HepG2 (cell line): ENCODE measurements around the gene GPR39. TPM values are rescaled to one million over a fixed set of nuclear protein-coding genes. Genes with fewer than 3 reads are reported as not detected.

Experiments used
- ATAC-seq: fragments of 200-7000 bp; cut with Tn5 transposase; 3 replicates; pipeline ENCODE4 v1.9.1; 2020; ENCODE audit warnings: mild to moderate bottlenecking, moderate library complexity
- BruUV-seq: library from RNA; stranded (reverse); fragments of 400-500 nt; replicated peaks from 2 replicates; lab custom pipeline; 2021; lab: Mats Ljungman, UMichigan
- CTCF ChIA-PET: fragments of 300-600 bp; formaldehyde crosslinking; extraction: SDS; loops from one replicate; lab custom pipeline; 2021; ENCODE audit warnings: low total read pairs, inconsistent platforms, low intra/inter-chr PET ratio; lab: Yijun Ruan, JAX
- POLR2A ChIA-PET: fragments of 350-600 bp; sonication (Branson Sonifier 250); formaldehyde crosslinking; loops from one replicate; lab custom pipeline; 2020; ENCODE audit warnings: antibody characterized with exemption, inconsistent platforms; lab: Yijun Ruan, JAX
- DNase-seq: peaks from one replicate; pipeline ENCODE4 v3.0.0-alpha.2; 2015; ENCODE audit warnings: low spot score
- FAIRE-seq: peaks from 3 replicates; lab custom pipeline; 2011; peaks lifted over from hg19 to GRCh38; lab: Jason Lieb, UNC
- H2AFZ ChIP-seq: one replicate; pipeline ENCODE4 v1.6.1; 2011; ENCODE audit warnings: low read length, inconsistent platforms
- H3K27ac ChIP-seq: fragments of 300-600 bp; 3 replicates; pipeline ENCODE4 v1.8.0; 2011; ENCODE audit warnings: mixed run types, mild to moderate bottlenecking, mixed read lengths, low read length, inconsistent platforms; ENCODE audit not compliant: insufficient read depth; ENCODE audit errors: extremely low read length
- H3K27me3 ChIP-seq, 2 experiments: fragments of 200-600 bp in 1 of 2; 2 replicates in 1 of 2; 3 replicates in 1 of 2; pipeline versions ENCODE4 v1.6.0 to v1.8.0; 2011; ENCODE audit warnings: low read length in 2 of 2, mild to moderate bottlenecking in 2 of 2, moderate library complexity in 2 of 2, inconsistent platforms in 1 of 2; ENCODE audit not compliant: insufficient read depth in 2 of 2, control insufficient read depth in 1 of 2
- H3K36me3 ChIP-seq, 2 experiments: fragments of 200-600 bp in 1 of 2; replicated peaks in 1 of 2; 2 replicates in 1 of 2; 3 replicates in 1 of 2; pipeline versions ENCODE4 v1.5.1 to v1.8.0; 2011; ENCODE audit warnings: low read length in 2 of 2, inconsistent platforms in 1 of 2; ENCODE audit not compliant: insufficient read depth in 2 of 2, control insufficient read depth in 1 of 2
- H3K4me1 ChIP-seq: 2 replicates; pipeline ENCODE4 v1.5.1; 2012; ENCODE audit warnings: low read length, inconsistent platforms; ENCODE audit not compliant: insufficient read depth
- H3K4me2 ChIP-seq: 2 replicates; pipeline ENCODE4 v1.6.0; 2011; ENCODE audit warnings: low read depth, low read length, inconsistent platforms
- H3K4me3 ChIP-seq, 3 experiments: fragments of 200-600 bp in 1 of 3; sonication (generic), shearing (Covaris generic) in 1 of 3; replicated peaks in 1 of 3; 2 replicates each; pipeline ENCODE4 v1.5.1; 2011 to 2016; ENCODE audit warnings: low read length in 3 of 3, inconsistent platforms in 2 of 3, low read depth in 2 of 3, mild to moderate bottlenecking in 2 of 3, control low read depth in 1 of 3, mixed read lengths in 1 of 3; ENCODE audit not compliant: insufficient read depth in 1 of 3
- H3K79me2 ChIP-seq: one replicate; pipeline ENCODE4 v1.6.1; 2011; ENCODE audit warnings: low read length, inconsistent platforms; ENCODE audit not compliant: insufficient read depth
- H3K9ac ChIP-seq: 2 replicates; pipeline ENCODE4 v1.6.0; 2011; ENCODE audit warnings: mild to moderate bottlenecking, low read depth, low read length, inconsistent platforms; ENCODE audit not compliant: insufficient read depth
- H3K9me3 ChIP-seq: 2 replicates; pipeline ENCODE4 v1.5.1; 2012; ENCODE audit warnings: mild to moderate bottlenecking, low read length
- H4K20me1 ChIP-seq: 2 replicates; pipeline ENCODE4 v1.6.0; 2011; ENCODE audit warnings: inconsistent platforms, mild to moderate bottlenecking, low read length, moderate library complexity; ENCODE audit not compliant: insufficient read depth
- ARID5B ChIP-seq: IDR thresholded peaks from 2 replicates; pipeline ENCODE4 v1.4.0; 2020; ENCODE audit warnings: mild to moderate bottlenecking, missing genetic modification reagents
- CEBPG ChIP-seq: IDR thresholded peaks from 2 replicates; pipeline ENCODE4 v1.6.1; 2016
- MAFF ChIP-seq: IDR thresholded peaks from 2 replicates; pipeline ENCODE4 v1.6.1; 2011; ENCODE audit warnings: low read depth, low read length, improper control_type of control experiment
- MAFK ChIP-seq, 2 experiments: IDR thresholded peaks in 1 of 2; conservative IDR thresholded peaks in 1 of 2; 2 replicates each; pipeline ENCODE4 v1.6.1; 2011; ENCODE audit warnings: improper control_type of control experiment in 2 of 2, low read length in 2 of 2
- NKX3-1 ChIP-seq: sonication (generic); formaldehyde crosslinking; IDR thresholded peaks from 2 replicates; pipeline ENCODE4 v1.5.0; 2020; ENCODE audit warnings: missing genetic modification reagents
- NONO ChIP-seq, 2 experiments: fragments of 450-650 bp in 1 of 2; sonication (generic) in 1 of 2; formaldehyde crosslinking in 1 of 2; IDR thresholded peaks in 1 of 2; conservative IDR thresholded peaks in 1 of 2; 2 replicates each; pipeline versions ENCODE4 v1.6.1 to v1.8.0; 2017 to 2022; ENCODE audit warnings: mild to moderate bottlenecking in 1 of 2, missing genetic modification reagents in 1 of 2, moderate library complexity in 1 of 2
- RARG ChIP-seq: sonication (generic); formaldehyde crosslinking; IDR thresholded peaks from 2 replicates; pipeline ENCODE4 v1.4.0; 2020; ENCODE audit warnings: low read depth, mild to moderate bottlenecking, missing genetic modification reagents
- SOX6 ChIP-seq, 2 experiments: fragments of 450-650 bp in 1 of 2; sonication (generic) in 1 of 2; formaldehyde crosslinking in 1 of 2; IDR thresholded peaks; 2 replicates each; pipeline versions ENCODE4 v1.4.0 to v1.6.1; 2017 to 2020; ENCODE audit warnings: antibody characterized with exemption in 1 of 2, mild to moderate bottlenecking in 1 of 2, missing genetic modification reagents in 1 of 2
- STAT6 ChIP-seq: sonication (generic); formaldehyde crosslinking; IDR thresholded peaks from 2 replicates; pipeline ENCODE4 v1.4.0; 2020; ENCODE audit warnings: missing genetic modification reagents, mild to moderate bottlenecking, borderline replicate concordance
- ZKSCAN5 ChIP-seq: sonication (generic); formaldehyde crosslinking; IDR thresholded peaks from 2 replicates; pipeline ENCODE4 v1.5.1; 2020; ENCODE audit warnings: mild to moderate bottlenecking, missing genetic modification reagents
- ZNF460 ChIP-seq: sonication (generic); formaldehyde crosslinking; IDR thresholded peaks from 2 replicates; pipeline ENCODE4 v1.5.1; 2020; ENCODE audit warnings: missing genetic modification reagents, mild to moderate bottlenecking, borderline replicate concordance
- ZNF607 ChIP-seq: sonication (generic); formaldehyde crosslinking; IDR thresholded peaks from 2 replicates; pipeline ENCODE4 v1.5.1; 2020; ENCODE audit warnings: missing genetic modification reagents, mild to moderate bottlenecking, borderline replicate concordance
- WGBS: methylation state at CpG from one replicate; pipeline ENCODE4 v1.1.6; 2017; ENCODE audit warnings: low lambda C conversion rate; 5-methylcytosine and 5-hydroxymethylcytosine counted together
- in situ Hi-C: cut with HindIII; loops from 2 replicates; pipeline ENCODE4 v1.10.0; 2017; ENCODE audit warnings: low pct_unique_long_range_greater_than_20kb; ENCODE audit not compliant: extremely low pct_ligation_motif_present
- intact Hi-C: fragments of 100-400 bp; cut with micrococcal nuclease; formaldehyde crosslinking; loops from one replicate; pipeline ENCODE4 v1.10.0; 2022; ENCODE audit not compliant: unreplicated experiment
- polyA plus RNA-seq, 8 experiments: library from polyadenylated mRNA; depleted of rRNA in 3 of 8; stranded (reverse) in 7 of 8; unstranded in 1 of 8; fragments of >200 nt; fragmentation: Illumina TruSeq in 4 of 8; extraction: Trizol in 4 of 8; gene quantifications; 2 replicates each; pipeline versions ENCODE4 v1.2.1 to v1.2.3, GENCODE V29; 2011 to 2016; ENCODE audit warnings: low read depth in 4 of 8, missing spikeins in 1 of 8, mixed read lengths in 1 of 8; ENCODE audit not compliant: insufficient read depth in 1 of 8
- total RNA-seq, 5 experiments: library from RNA; depleted of rRNA; stranded (reverse); fragments of >200 nt; fragmentation: Illumina TruSeq; extraction: Trizol; gene quantifications; 2 replicates each; pipeline ENCODE4 v1.2.3, GENCODE V29; 2016; ENCODE audit warnings: low read depth in 1 of 5

Gene GPR39
- total and polyA plus RNA-seq, 2 of the 13 experiments (the other 11 are each of a cell fraction or from before 2014, with no cell fraction given) = 0.16 to 0.62 TPM

GRCh38 chr2:132482821-132483220 lies 66.2 kb downstream of the GPR39 start:
- no peak for FAIRE-seq
- no peaks in the 10 kb centered on the region for H3K79me2 ChIP-seq
- POLR2A ChIA-PET = no interaction called here

GRCh38 chr2:132484144-132484543 lies 67.5 kb downstream of the GPR39 start:
- CTCF ChIA-PET = no interaction called here
- no TSS peak for BruUV-seq
- intact Hi-C loops = no loop called here

More at GRCh38 chr2:132482821-132483220, 66.2 kb downstream of the GPR39 start:
- in situ Hi-C loops (no loop called here), intact Hi-C loops (no loop called here)
- no TSS peak for BruUV-seq
- Histone ChIP-seq H3K9ac (no peak overlapping the region), H3K4me1 (no peaks in the 10 kb centered on the region), H3K27me3 (no peaks in the 10 kb centered on the region), H4K20me1 (no peaks in the 10 kb centered on the region), H3K9me3 (peaks cover 90% of the 10 kb centered on the region), H3K4me3 (no peak overlapping the region), H3K27ac (no peak overlapping the region), H3K36me3 (no peaks in the 10 kb centered on the region), H2AFZ (no peak overlapping the region), H3K4me2 (no peak overlapping the region)
- DNase-seq = no peak
- CTCF ChIA-PET = no interaction called here
- TF ChIP-seq ZNF607 (CRISPR knock-in tag) (no peak), RARG (CRISPR knock-in tag) (no peak), NONO (IDR thresholded peaks at IDR 0.05) (no peak), NONO (CRISPR knock-in tag; conservative IDR thresholded peaks at IDR 0.05) (no peak), SOX6 (IDR thresholded peaks at IDR 0.05) (no peak), SOX6 (CRISPR knock-in tag; IDR thresholded peaks at IDR 0.05) (no peak), ZKSCAN5 (CRISPR knock-in tag) (no peak), NKX3-1 (CRISPR knock-in tag) (no peak), ZNF460 (CRISPR knock-in tag) (no peak)
- ATAC-seq = no peak
- WGBS = 23% methylated on average over 3 of the region's 3 CpGs

More at GRCh38 chr2:132484144-132484543, 67.5 kb downstream of the GPR39 start:
- H3K27ac ChIP-seq = no peak overlapping the region
- no peaks in the 10 kb centered on the region for H3K27me3 ChIP-seq
- 100% methylated on average over 1 of the region's 1 CpG for WGBS
- no peak overlapping the region for H3K4me3 ChIP-seq
- H3K79me2 ChIP-seq = no peaks in the 10 kb centered on the region
- in situ Hi-C loops = no loop called here
- no peak for DNase-seq
- peaks cover 90% of the 10 kb centered on the region for H3K9me3 ChIP-seq
- no peak overlapping the region for H2AFZ ChIP-seq
- FAIRE-seq = no peak
- H3K4me2 ChIP-seq = no peak overlapping the region
- POLR2A ChIA-PET = no interaction called here
- H3K4me1 ChIP-seq = no peaks in the 10 kb centered on the region
- H3K36me3 ChIP-seq = no peaks in the 10 kb centered on the region
- no peak for ATAC-seq
- H3K9ac ChIP-seq = no peak overlapping the region
- peak; percentile 54 for TF ChIP-seq MAFF
- peak; percentile 31 to 59; a peak in 3 of 4 replicates for TF ChIP-seq MAFK (conservative IDR thresholded peaks at IDR 0.05 in 1 of 2, IDR thresholded peaks at IDR 0.05 in 1 of 2; ENCODE audit: low read length in 2 of 2)
- TF ChIP-seq CEBPG (CRISPR knock-in tag) = no peak
- no peak for TF ChIP-seq ARID5B (CRISPR knock-in tag)
- no peak for TF ChIP-seq STAT6 (CRISPR knock-in tag)
- TF ChIP-seq, all 625 proteins: peak for 2
- no peaks in the 10 kb centered on the region for H4K20me1 ChIP-seq
